Smooth muscle cell of the pulmonary artery (primary cell): ENCODE data around the gene ANKRD13A. TPM values are rescaled to one million over a fixed set of nuclear protein-coding genes. Genes with fewer than 3 reads are reported as not detected.

ENCODE experiments used
- total RNA-seq: library from RNA; depleted of rRNA; stranded (reverse); fragments of >200 nt; gene quantifications from 2 replicates; pipeline ENCODE4 v1.2.3, GENCODE V29; 2014

Gene ANKRD13A
- 62.1 and 64.2 TPM in 2 replicates for total RNA-seq

DNA sequence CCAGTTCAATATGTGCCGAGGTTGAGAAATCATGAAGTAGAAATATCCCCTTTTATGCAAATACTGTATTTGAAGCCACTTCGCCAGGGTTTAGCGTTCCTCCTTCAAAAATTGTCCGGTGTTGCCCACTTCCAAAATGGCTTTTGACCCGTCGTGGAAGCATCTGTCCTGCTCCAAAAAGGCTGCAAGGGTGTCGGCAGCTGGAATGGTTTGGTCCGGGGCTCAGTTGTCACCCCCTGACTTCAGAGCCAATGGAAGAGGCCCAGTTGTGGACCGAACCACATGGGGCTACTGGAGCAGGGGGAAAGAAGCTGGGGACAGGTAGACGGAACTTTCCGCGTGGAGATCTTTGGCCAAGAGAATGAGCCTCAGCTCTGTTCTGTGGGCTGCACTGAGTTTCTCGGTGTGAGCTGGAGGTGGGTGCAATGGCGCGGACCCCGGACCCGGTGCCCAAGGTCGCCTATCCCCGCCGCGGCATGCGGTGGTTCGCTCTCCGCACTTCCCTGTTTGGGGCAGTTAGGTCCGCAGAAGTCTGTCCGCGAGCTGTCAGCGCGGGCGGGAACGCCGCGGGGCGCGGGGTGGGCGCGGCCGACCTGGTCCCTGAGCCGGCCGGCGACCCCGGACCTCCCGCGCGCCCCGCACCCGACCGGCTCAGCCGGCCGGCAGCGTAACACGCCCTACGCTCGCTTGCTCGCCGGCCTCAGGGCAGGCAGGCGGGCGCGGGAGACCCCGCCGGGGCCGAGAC lies at the start of gene ANKRD13A:
Gene ANKRD13A, plus strand, starts transcription at position 527 of the 745 bp plus-strand sequence. CDS start 259 bp downstream, outside the sequence.

DNA sequence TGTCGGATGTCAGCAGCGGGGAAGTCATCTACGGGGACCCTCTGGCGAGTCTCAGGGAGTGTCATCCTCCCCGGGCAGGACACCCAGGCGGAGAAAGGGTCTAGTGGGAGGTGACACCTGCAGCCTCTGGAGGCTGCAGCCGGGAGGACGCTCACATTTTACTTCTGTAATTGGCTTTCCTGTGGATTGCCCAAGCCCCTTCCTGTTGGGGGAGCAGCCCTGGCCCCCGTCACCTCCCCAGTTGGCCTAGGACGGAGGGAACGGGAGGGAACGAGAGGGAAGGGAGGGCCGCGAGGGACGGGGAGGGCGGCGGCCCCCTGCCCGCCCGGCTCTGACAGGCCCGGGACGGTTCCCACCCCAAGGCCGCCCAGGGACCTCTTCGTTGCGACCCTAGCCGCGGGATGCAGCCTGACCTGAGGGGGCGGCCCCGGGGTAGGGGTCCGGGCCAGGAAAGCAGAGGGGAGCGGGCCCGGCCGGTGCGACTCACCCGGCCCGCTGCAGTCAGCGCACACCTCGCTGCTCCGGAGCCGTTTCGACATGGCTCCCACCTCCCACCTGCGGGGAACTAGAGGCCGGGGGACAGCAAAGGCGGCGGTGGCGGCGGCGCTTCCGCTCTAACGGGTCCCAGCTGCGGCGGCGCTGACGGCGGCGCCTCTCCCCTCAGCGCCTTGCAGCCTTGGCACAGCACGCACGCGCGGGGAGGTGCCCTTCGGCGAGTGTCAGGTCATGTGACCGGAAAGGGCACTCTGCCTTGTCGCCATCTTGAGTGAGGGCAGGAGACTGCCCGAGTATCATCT lies 3.3 kb upstream of the ANKRD13A start, which contains the start of gene GIT2:
Gene GIT2, minus strand, starts transcription at position 683 of the 797 bp plus-strand sequence. Its CDS starts 144 bp downstream, at position 539.

DNA sequence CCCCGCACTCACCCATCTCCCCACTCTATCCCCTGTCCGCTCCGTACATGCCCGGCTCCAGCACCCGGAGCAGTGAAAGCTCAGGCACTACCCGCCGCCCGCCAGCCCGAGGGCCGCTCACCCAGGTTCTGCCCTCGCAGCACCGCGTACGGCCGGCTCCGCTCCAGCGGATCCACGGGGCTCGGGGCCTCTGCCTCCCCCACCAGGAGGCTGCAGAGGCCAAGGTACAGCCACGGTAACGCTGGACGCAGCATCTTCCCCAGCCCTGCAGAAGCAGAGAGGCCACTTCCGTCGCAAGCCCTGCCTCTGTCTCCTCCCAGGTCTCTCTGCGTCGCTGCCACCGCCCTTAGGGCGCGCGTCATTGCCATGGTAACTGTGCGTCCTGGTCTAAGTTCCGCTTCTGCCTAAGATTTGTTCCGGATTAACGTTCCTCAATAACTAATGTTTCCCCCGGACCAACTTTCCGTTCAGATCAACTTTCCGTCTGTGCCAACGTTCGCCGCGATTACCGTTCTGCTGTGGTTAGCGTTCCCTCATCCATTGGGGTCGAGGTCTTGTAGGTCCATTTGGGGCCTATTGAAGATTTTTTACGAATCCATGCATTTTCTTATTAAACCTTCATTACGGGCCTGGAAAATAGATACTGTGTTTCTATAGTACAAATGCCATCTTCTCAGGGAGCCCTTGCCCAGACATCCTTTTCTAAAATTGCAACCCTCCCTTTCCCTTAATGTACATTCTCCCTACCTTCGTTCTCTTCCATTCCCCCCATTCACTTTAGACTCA lies 49.2 kb downstream of the ANKRD13A start, which contains the start of gene C12orf76:
Gene C12orf76, minus strand, starts transcription at position 281 of the 786 bp plus-strand sequence. Its CDS starts 27 bp downstream, at position 254.

Other genes starting within 250 kb of the ANKRD13A start
- gene TRPV4, start 166.0 kb upstream of the ANKRD13A start, total RNA-seq = 1.3 and 1.4 TPM in 2 replicates
- gene GLTP, start 118.9 kb upstream of the ANKRD13A start, total RNA-seq = 52.2 and 58.5 TPM in 2 replicates
- 5.9 and 8.9 TPM in 2 replicates for gene TCHP, start 99.2 kb upstream of the ANKRD13A start, total RNA-seq
- 49.2 and 56.4 TPM in 2 replicates for gene GIT2, start 3.1 kb upstream of the ANKRD13A start, total RNA-seq
- gene C12orf76, start 49.1 kb downstream of the ANKRD13A start, total RNA-seq = 24.8 and 33.5 TPM in 2 replicates
- gene IFT81, start 124.9 kb downstream of the ANKRD13A start, total RNA-seq = 13.7 and 15.2 TPM in 2 replicates